ENCODE measurements around the gene PRAF2.

Gene PRAF2

DNA sequence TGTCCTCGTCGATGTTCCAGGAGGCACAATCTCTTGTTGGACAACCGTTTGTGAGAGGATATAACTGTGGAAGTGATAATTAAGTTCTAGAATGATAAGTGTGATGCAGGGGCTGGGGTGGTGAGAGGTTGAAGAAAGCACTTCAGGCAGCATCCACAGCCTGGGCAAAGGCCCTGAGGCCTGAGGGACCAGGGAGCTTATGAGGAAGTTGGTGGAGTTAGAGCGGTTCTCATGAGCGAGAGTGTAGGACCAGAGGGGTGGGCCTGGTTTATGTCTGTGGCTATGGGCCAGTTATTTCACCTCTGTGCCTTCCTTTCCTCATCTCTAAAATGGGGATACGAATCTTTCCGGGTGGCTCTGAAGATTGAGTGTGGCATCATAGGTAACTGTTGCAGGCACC is 12.3 kb downstream of the PRAF2 start:
- H3K4me3 ChIP-seq (ENCODE audit: low read depth, low read length): no peak overlapping the region
- TF ChIP-seq, protein P1, sequence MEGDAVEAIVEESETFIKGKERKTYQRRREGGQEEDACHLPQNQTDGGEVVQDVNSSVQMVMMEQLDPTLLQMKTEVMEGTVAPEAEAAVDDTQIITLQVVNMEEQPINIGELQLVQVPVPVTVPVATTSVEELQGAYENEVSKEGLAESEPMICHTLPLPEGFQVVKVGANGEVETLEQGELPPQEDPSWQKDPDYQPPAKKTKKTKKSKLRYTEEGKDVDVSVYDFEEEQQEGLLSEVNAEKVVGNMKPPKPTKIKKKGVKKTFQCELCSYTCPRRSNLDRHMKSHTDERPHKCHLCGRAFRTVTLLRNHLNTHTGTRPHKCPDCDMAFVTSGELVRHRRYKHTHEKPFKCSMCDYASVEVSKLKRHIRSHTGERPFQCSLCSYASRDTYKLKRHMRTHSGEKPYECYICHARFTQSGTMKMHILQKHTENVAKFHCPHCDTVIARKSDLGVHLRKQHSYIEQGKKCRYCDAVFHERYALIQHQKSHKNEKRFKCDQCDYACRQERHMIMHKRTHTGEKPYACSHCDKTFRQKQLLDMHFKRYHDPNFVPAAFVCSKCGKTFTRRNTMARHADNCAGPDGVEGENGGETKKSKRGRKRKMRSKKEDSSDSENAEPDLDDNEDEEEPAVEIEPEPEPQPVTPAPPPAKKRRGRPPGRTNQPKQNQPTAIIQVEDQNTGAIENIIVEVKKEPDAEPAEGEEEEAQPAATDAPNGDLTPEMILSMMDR (IDR thresholded peaks at IDR 0.05; ENCODE audit: borderline replicate concordance, insufficient read depth, low read depth, low read length): no peak

DNA sequence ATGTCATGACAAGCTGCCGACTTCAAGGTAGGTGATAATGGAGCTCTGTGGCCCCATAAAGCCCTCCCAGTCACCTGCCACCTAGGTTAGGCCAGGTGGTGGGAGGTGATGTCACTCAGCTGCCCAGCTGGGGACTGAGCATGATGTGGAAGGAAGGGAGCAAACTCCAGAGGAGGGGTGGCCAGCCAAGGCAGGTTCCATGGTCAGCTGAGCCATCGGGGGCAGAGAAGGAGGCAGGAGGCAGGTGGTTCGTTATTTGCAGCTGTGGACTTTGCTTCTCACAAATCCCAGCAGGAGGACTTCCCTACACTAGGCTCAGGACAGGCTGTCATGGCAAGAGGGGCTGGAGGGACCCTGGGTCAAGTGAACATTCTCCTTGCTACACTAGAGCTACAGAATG is 12.9 kb downstream of the PRAF2 start:
- TF ChIP-seq, protein P1 (IDR thresholded peaks at IDR 0.05; ENCODE audit: borderline replicate concordance, insufficient read depth, low read depth, low read length): no peak
- H3K4me3 ChIP-seq (ENCODE audit: low read depth, low read length): no peak overlapping the region

DNA sequence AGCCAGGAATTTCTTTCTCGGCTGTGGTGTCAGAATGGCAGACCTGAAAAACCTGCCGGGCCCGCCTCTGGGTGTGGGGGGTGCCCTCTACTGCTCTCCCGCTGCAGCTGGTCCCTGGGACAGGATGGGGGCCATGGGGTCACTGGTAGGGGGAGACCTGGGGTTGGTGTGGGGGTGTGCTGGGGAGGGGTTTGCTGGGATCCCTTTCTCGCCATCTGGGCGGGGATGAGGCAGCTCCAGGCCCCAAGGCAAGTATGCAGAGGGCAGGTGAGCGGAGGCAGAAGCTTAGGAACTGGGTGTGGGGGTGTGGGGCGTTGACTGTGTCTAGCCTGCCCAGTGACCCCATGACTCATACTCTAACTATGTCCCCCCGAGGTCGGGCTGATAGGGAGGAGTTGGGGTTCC is 14.1 kb downstream of the PRAF2 start:
- TF ChIP-seq, protein P1 (IDR thresholded peaks at IDR 0.05; ENCODE audit: borderline replicate concordance, insufficient read depth, low read depth, low read length): no peak
- no peak overlapping the region for H3K4me3 ChIP-seq (ENCODE audit: low read depth, low read length)

DNA sequence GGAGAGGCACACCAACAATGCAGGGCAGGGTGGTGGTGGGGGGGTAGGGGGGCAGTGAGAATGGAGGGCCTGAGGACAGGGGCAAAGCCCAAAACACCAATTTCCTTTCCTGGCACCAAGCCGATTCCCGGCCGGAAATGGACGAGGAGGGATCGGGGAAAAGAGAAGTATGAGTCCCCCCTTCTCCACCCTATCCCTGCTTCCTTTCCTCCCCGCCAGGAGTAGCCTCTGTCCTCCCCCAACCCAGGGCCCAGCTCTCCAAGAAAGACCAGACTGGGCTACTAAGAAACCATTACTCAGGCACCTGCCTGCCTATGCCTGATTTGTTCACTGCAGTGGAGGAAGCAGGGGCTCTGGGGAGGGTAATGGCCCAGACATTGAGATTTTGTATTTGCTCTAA is 14.6 kb downstream of the PRAF2 start:
- TF ChIP-seq, protein P1 (IDR thresholded peaks at IDR 0.05; ENCODE audit: borderline replicate concordance, insufficient read depth, low read depth, low read length): no peak
- H3K4me3 ChIP-seq (ENCODE audit: low read depth, low read length): no peak overlapping the region

DNA sequence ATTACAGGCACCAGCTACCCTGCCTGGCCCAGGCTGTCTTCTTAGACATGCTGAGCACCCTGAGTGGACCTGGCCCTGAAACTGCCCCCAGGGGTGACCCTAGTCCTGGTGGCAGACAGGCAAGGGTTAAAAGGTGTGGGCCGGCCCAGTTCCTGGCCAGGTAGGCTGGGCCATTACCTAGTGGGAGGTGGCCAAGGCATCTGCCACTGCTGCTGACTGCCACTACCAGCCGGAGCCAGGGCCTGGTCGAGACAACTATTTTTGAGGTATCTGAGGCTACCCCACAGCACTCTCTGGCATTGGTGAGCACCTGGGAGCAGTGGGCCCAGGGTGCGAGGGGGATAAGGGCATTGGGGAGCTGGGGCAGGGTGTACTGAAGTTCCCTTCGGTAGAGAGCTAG is 15.0 kb downstream of the PRAF2 start, which contains the start of gene CCDC120:
TSS of gene CCDC120 (plus strand) at position 206 of the 400 bp plus-strand sequence. CDS start 3,043 bp downstream, outside the sequence.
- TF ChIP-seq, protein P1 (IDR thresholded peaks at IDR 0.05; ENCODE audit: borderline replicate concordance, insufficient read depth, low read depth, low read length): no peak
- H3K4me3 ChIP-seq (ENCODE audit: low read depth, low read length): no peak within 1 kb of the TSS

DNA sequence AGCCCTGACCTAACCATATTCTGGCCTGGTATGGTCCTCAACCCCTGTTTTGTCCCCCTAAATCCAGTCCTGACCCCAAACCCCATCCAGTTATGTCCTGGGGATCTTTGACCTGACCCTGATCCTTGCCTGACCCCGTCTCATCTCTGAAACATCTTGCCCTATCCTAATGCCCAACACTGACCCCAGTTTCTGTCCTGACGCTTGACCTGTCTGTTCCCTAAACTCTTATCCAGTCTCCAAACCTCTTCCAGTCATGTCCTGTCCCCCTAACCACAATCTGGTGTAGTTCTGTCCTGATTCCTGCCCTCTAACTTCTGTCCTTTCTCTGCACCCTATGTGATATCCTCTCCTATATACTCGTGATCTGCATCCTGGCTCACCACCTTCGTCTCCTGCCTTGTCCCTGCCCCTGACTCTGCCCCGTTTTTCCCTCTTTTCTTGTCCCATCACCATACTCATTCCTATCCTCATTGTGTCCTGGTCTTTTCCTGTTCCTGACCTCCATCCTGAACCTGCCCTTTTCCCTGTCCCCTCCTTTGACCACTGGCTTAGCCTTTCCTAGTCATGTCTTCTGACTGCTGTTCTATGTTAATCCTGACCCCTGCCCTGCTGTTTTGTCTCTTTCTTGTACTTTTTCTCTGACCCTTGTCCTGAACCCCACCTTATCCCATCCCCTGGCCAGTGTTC is 19.6 kb downstream of the PRAF2 start:
- H3K4me3 ChIP-seq (ENCODE audit: low read depth, low read length): peak overlapping the region; percentile 65
- TF ChIP-seq, protein P1 (IDR thresholded peaks at IDR 0.05; ENCODE audit: borderline replicate concordance, insufficient read depth, low read depth, low read length): no peak

Data from GM12875 (cell line).